ENCODE results near the gene CXCL8. TPM values are rescaled to one million over a fixed set of nuclear protein-coding genes. Genes with fewer than 3 reads are reported as not detected.

CXCL8 gene
- total and polyA plus RNA-seq, 2 of the 8 experiments (the other 6 are each of a cell fraction or from before 2014, with no cell fraction given), result not detected

- TF ChIP-seq CHD7 (IDR thresholded peaks at IDR 0.05; ENCODE audit: insufficient replicate concordance, low read length), result no peak
Measured at GRCh38 chr4:73734530-73735001, 5.8 kb upstream of the CXCL8 start (continued).

Data from H1 (cell line).